ENCODE results near the gene AKR7A3.

GRCh38 chr1:19323987-19324664, 35.6 kb upstream of the AKR7A3 start:
- TF ChIP-seq CTCF (IDR thresholded peaks at IDR 0.05) (no peak), POLR2AphosphoS5 (IDR thresholded peaks at IDR 0.05) (no peak), POLR2A (IDR thresholded peaks at IDR 0.05) (no peak), EP300 (IDR thresholded peaks at IDR 0.05; ENCODE audit: low read depth) (no peak)
